ENCODE measurements around the gene SLC35A1. TPM values are rescaled to one million over a fixed set of nuclear protein-coding genes. Genes with fewer than 3 reads are reported as not detected.
A peak's percentile ranks its signal among the peaks of the same experiment; 100 is the strongest.
"Not testable (repeated sequence)": the region's sequence is repeated elsewhere in the genome, so short reads cannot be mapped to it uniquely, and the experiment has no call there.

Gene SLC35A1
- 10 to 100 TPM in 11 of 12 donors, not detected in 1; 15.4 to 29.0 (median 22.2) TPM for polyA plus RNA-seq (ENCODE audit: insufficient read length in 12 of 12)
- long read RNA-seq, donor 1, transcript SLC35A1-201 (8 exons, 1,851 nt) = major isoform, 19 of 216 reads
- long read RNA-seq, donor 1, partial matches to known transcripts = 189 of 216 reads
- long read RNA-seq, donor 1, other reads (novel, unspliced or antisense) = 8 of 216 reads
- long read RNA-seq, donor 2, transcript SLC35A1-201 (8 exons, 1,851 nt) = major isoform, 7 of 68 reads
- long read RNA-seq, donor 2, partial matches to known transcripts = 53 of 68 reads
- long read RNA-seq, donor 2, other reads (novel, unspliced or antisense) = 8 of 68 reads
- long read RNA-seq, donor 3 = 0 reads
- long read RNA-seq, donor 4, partial matches to known transcripts = 0 of 1 reads
- long read RNA-seq, donor 4, other reads (novel, unspliced or antisense) = 0 of 1 reads
- long read RNA-seq, donor 5, transcript SLC35A1-201 (8 exons, 1,851 nt) = major isoform, 10 of 79 reads
- long read RNA-seq, donor 5, partial matches to known transcripts = 60 of 79 reads
- long read RNA-seq, donor 5, other reads (novel, unspliced or antisense) = 9 of 79 reads
- long read RNA-seq, donor 6, partial matches to known transcripts = 34 of 36 reads
- long read RNA-seq, donor 6, other reads (novel, unspliced or antisense) = 0 of 36 reads
- long read RNA-seq, donor 7, partial matches to known transcripts = 21 of 33 reads
- long read RNA-seq, donor 7, other reads (novel, unspliced or antisense) = 9 of 33 reads
- long read RNA-seq, donor 8, transcript SLC35A1-201 (8 exons, 1,851 nt) = major isoform, 6 of 13 reads
- long read RNA-seq, donor 8, partial matches to known transcripts = 7 of 13 reads
- long read RNA-seq, donor 8, other reads (novel, unspliced or antisense) = 0 of 13 reads
- long read RNA-seq, donor 9, partial matches to known transcripts = 42 of 43 reads
- long read RNA-seq, donor 9, other reads (novel, unspliced or antisense) = 0 of 43 reads
- long read RNA-seq, donor 10, partial matches to known transcripts = 0 of 2 reads
- long read RNA-seq, donor 10, other reads (novel, unspliced or antisense) = 0 of 2 reads
- long read RNA-seq, donor 11, partial matches to known transcripts = 0 of 2 reads
- long read RNA-seq, donor 11, other reads (novel, unspliced or antisense) = 0 of 2 reads

DNA sequence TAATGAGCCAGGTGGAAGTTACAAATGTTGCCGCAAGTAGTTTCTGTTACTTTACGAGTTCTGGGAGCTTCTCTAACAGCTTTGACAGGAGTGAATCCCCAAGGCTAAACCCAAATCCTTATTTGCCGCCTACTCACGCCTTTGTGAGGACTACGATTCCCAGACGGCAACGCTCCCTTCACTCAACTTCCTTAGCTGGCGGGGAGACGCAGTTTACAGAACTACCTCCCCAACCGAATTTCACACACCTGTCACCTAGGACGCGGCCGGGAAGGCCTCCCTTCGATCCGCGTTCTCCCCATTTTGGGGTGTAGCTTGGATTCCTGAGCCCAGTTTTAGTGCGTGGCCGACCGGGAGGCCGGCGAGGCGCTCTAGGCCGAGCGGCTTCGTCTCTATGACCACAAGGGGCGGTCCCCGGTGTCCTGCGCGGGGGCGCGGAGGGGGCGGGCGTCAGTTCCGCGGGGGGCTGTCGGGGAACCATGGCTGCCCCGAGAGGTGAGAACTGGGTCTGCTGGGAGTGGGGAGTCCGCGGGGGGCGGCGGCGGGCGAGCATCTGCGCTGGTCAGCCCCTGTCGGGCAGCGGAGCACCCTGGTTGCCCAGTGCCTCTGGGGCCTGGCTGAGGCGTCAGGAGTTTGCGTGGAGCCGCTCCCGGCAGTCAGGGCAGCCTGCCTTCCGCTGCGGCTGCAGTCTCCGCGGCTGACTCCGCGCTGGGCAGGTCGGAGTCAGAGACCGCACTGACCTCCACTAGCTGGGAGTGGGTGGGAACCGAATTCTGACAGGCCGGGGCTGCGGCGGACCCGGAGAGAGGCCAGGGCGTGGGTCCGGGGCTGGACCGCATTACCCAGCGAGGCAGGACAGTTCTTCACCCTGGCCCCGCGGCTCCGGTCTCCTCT is at the start of gene SLC35A1:
Gene SLC35A1 (plus strand): TSS at position 450 of the 894 bp plus-strand sequence. CDS start 30 bp downstream, at position 480.
- DNase-seq = peak; percentile 91

- DNase-seq = no peak
Measured at GRCh38 chr6:87426789-87427188, 46.0 kb upstream of the SLC35A1 start.

- no peak for DNase-seq
Measured at GRCh38 chr6:87430499-87430898, 42.3 kb upstream of the SLC35A1 start.

GRCh38 chr6:87431263-87431662 is 41.5 kb upstream of the SLC35A1 start:
- DNase-seq = no peak

GRCh38 chr6:87436435-87436834 is 36.3 kb upstream of the SLC35A1 start:
- peak; percentile 75 for DNase-seq

DNA sequence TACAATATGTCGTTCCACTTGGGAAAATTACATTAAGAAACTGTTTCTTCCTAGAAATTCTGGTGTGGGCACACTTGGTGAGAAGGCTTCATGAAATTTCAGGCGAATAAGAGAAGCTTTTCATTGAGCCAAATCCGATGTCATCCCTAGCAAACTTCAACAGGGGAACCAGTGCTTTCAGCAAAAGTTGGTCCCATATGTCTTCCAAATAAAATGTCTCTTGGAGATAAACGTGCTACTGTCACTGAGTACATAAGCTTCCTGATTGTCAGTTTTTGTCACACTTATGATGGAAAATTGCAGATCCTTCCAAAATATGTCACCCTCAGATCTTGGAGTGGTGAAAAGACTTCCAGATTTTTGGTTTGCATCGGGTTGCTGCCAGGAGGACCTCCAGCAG is 31.1 kb upstream of the SLC35A1 start:
- DNase-seq = no peak

GRCh38 chr6:87444362-87444761 is 28.4 kb upstream of the SLC35A1 start:
- no peak for DNase-seq

DNA sequence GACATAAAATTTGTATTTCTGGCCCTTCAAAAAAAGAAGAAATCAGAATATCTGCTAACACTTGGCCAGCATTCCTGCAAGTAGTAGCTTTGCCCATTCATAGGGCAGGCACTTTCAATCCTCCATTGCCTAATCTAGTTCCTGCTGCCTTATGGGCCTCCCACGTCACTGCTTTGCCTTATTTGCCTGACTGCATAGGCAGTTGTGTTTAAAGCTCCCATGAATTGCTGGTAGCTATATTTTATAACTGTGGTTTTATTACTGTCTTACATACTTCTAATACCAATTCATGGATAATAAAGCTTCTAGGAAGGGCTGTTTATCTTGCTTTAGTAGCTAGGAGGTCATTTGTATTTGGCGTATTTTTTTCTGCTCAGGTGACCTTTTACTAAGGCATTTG is 7.7 kb upstream of the SLC35A1 start:
- DNase-seq = no peak

- no peak for DNase-seq
Measured at GRCh38 chr6:87473419-87473903, 687 bp downstream of the SLC35A1 start.

- DNase-seq = no peak
Measured at GRCh38 chr6:87481931-87482330, 9.2 kb downstream of the SLC35A1 start.

GRCh38 chr6:87482366-87482765 is 9.6 kb downstream of the SLC35A1 start:
- no peak for DNase-seq

DNA sequence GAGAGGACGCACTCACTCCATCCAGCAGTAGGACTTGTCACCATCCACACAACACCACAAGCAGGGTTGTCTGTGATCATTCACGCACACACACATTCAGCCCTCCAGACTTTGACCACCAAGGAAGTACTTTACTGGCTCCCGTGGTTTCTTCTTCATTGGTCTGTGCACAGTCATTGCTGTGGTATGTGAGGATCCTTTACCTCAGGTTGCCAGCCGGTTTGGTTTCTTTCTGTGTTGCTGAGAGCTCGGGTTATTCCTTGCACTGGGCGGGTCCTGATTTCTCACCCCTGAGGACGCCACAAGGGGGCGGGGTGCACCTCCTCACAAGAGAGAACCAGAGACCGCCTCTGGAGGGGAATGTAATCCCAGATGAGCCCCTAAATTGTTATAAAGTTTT is 11.2 kb downstream of the SLC35A1 start:
- DNase-seq = no peak

DNA sequence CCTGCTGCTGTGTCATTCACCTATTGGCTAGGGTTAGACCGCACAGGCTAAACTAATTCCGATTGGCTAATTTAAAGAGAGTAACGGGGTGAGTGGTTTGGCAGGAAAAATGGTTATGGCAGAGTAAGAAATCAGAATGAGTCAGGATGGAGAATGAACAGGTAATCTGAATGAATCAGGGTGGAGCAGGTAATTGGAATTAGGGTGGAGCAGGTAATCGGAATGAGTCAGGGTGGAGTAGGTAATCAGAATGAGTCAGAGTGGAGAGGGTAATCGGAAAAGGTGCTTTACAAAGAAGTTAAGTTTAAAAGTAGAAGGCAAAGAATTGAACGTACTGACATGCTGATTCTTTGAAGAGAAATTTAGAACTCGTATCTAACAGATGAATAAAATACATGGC is 11.7 kb downstream of the SLC35A1 start:
- DNase-seq = no peak

- no peak for DNase-seq
Measured at GRCh38 chr6:87487555-87487954, 14.8 kb downstream of the SLC35A1 start.

DNA sequence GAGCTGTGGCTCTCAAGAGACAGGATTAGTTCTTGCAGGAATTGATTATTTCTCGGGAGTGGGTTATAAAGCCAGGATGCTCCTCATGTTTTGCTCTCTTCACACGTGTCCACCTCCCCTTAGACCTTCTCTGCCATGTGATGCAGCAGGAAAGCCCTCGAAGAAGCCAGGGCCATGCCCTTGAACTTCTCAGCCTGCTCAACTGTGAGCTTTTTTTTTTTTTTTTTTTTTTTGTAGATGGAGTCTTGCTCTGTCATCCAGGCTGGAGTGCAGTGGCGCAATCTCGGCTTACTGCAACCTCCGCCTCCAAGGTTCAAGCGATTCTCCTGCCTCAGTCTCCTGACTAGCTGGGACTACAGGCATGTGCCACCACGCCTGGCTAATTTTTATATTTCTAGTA is 16.6 kb downstream of the SLC35A1 start:
- DNase-seq = not testable (repeated sequence)

DNA sequence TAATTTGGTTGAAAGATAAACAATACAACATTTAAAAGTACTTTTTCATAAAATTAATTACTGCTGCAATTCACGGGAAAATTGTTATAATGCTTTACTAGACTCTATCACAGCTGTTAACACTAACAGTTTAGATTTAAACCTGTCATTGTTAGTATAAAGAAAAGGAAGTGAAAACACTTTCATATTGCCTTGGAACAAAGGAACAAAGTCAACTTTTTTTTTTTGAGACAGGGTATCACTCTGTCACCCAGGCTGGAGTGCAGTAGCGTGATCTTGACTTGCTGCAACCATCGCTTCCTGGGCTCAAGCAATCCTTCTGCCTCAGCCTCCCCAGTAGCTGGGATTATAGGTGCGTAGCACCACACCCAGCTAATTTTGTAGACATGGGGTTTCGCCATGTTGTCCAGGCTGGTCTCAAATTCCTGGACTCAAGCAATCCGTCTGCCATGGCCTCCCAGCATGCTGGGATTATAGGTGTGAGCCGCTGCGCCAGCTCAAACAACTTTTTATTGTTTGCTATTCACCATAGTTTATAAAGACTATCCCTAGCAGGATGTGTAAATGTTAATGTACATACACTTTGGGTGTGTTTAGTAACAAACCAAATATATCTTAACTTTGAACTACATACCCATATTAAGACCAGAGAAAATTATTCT is 22.1 kb downstream of the SLC35A1 start:
- no peak for DNase-seq

GRCh38 chr6:87498048-87498447 is 25.3 kb downstream of the SLC35A1 start:
- no peak for DNase-seq

- no peak for DNase-seq
Measured at GRCh38 chr6:87501809-87502572, 29.2 kb downstream of the SLC35A1 start.

DNA sequence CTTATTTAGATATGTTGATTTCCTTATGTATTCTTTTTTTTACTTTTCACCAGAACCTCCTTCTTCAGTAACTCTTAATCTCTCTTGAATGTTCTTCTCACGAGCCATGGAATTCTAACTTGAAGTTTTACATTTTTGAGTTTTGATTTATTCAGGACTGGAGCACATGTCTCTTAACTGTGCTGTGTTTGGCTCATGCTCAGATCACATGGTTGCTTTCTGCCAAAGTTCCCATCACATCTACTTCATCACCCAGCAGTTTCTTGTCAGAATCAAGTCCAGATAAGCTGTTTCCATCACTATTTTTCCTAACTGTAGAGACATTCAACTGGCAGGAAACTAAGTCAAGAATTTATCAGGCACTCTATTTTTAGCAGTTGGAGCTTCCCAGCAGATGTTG is 31.7 kb downstream of the SLC35A1 start:
- no peak for DNase-seq

DNA sequence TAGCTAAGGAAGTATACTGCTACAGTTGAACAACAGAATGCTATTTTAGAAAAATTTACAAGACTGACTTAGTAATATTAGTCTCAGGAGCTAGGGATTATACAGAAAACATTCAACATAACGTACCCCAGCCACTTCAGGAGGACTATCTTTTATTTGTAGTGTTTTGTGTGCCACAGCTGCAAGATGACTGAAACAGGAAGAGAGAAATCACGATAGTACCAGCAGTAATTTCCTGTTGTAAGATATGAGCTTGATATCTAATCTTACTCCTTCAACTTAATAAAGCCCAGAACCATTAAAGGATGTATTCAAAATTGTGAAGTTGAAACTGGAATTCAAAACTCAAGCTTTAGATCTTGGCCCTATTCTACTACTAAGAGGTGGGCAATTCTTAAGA is 42.1 kb downstream of the SLC35A1 start:
- DNase-seq = no peak
